GM19023 (cell line): ENCODE measurements around the gene ANXA11.
A peak's percentile ranks its signal among the peaks of the same experiment; 100 is the strongest.
"Not testable (repeated sequence)": the region's sequence is repeated elsewhere in the genome, so short reads cannot be mapped to it uniquely, and the experiment has no call there.

Experiments
- ATAC-seq: cut with Tn5 transposase; IDR thresholded peaks from one replicate; pipeline ENCODE4 v1.9.1; 2021; ENCODE audit warnings: mild to moderate bottlenecking, moderate library complexity; ENCODE audit not compliant: unreplicated experiment

ANXA11 gene

GRCh38 chr10:80149123-80149522, 56.2 kb downstream of the ANXA11 start:
- no peak for ATAC-seq

GRCh38 chr10:80148166-80148805, 57.1 kb downstream of the ANXA11 start:
- no peak for ATAC-seq

- no peak for ATAC-seq
Observed at GRCh38 chr10:80146918-80147317, 58.4 kb downstream of the ANXA11 start.

GRCh38 chr10:80145406-80146308, 59.7 kb downstream of the ANXA11 start:
- ATAC-seq = not testable (repeated sequence)

GRCh38 chr10:80144696-80145131, 60.6 kb downstream of the ANXA11 start:
- ATAC-seq = peak; percentile 39

- peak; percentile 58 for ATAC-seq
Observed at GRCh38 chr10:80144067-80144695, 61.2 kb downstream of the ANXA11 start.

- no peak for ATAC-seq
Observed at GRCh38 chr10:80141696-80142460, 63.5 kb downstream of the ANXA11 start.

- no peak for ATAC-seq
Observed at GRCh38 chr10:80140251-80140650, 65.1 kb downstream of the ANXA11 start.

- ATAC-seq = no peak
Observed at GRCh38 chr10:80139265-80139664, 66.1 kb downstream of the ANXA11 start.

- no peak for ATAC-seq
Observed at GRCh38 chr10:80137920-80138319, 67.4 kb downstream of the ANXA11 start.

GRCh38 chr10:80137031-80137862, 68.1 kb downstream of the ANXA11 start:
- ATAC-seq = no peak

- no peak for ATAC-seq
Observed at GRCh38 chr10:80136134-80136571, 69.2 kb downstream of the ANXA11 start.

GRCh38 chr10:80133687-80134086, 71.7 kb downstream of the ANXA11 start:
- ATAC-seq = not testable (repeated sequence)

- no peak for ATAC-seq
Observed at GRCh38 chr10:80133206-80133605, 72.1 kb downstream of the ANXA11 start.

- ATAC-seq = no peak
Observed at GRCh38 chr10:80132299-80133139, 72.8 kb downstream of the ANXA11 start, which contains the start of gene PLAC9. Gene PLAC9, plus strand, starts transcription at chr10:80132730. Its CDS starts 33 bp downstream, at chr10:80132763.

GRCh38 chr10:80131499-80131901, 73.8 kb downstream of the ANXA11 start:
- ATAC-seq = no peak

GRCh38 chr10:80126876-80127275, 78.5 kb downstream of the ANXA11 start:
- no peak for ATAC-seq

GRCh38 chr10:80122746-80123145, 82.6 kb downstream of the ANXA11 start:
- no peak for ATAC-seq
